H1 (cell line): ENCODE measurements around the gene COASY. TPM values are rescaled to one million over a fixed set of nuclear protein-coding genes. Genes with fewer than 3 reads are reported as not detected.

Source experiments
- CTCF ChIA-PET: fragments of 300-600 bp; sonication (Branson Sonifier 250); formaldehyde crosslinking; loops from one replicate; lab custom pipeline; 2021; ENCODE audit not compliant: partially characterized antibody; lab: Charles Lee
- POLR2A ChIA-PET: fragments of 300-600 bp; sonication (Branson Sonifier 250); formaldehyde crosslinking; loops from one replicate; lab custom pipeline; 2021; ENCODE audit warnings: inconsistent platforms; ENCODE audit not compliant: partially characterized antibody; lab: Charles Lee
- DNase-seq, 2 experiments: peaks; one replicate each; pipeline versions ENCODE4 v3.0.0 to v3.0.0-alpha.2; 2010 to 2022; ENCODE audit warnings: low spot score in 2 of 2, low read depth in 1 of 2, mixed read lengths in 1 of 2
- FAIRE-seq: peaks from 2 replicates; lab custom pipeline; 2011; peaks lifted over from hg19 to GRCh38; lab: Jason Lieb, UNC
- H2AFZ ChIP-seq: 2 replicates; pipeline ENCODE4 v1.8.1; 2012; ENCODE audit warnings: low read length, inconsistent platforms
- H2AK5ac ChIP-seq: 2 replicates; pipeline ENCODE4 v1.6.1; 2013; ENCODE audit warnings: low read depth, low read length
- H2BK120ac ChIP-seq: replicated peaks from 2 replicates; pipeline ENCODE3; 2013; ENCODE audit warnings: low read depth, low read length, inconsistent platforms
- H2BK12ac ChIP-seq: 2 replicates; pipeline ENCODE4 v1.6.1; 2013; ENCODE audit warnings: low read depth, low read length
- H2BK15ac ChIP-seq: 2 replicates; pipeline ENCODE4 v1.6.1; 2013; ENCODE audit warnings: low read length
- H2BK20ac ChIP-seq: 2 replicates; pipeline ENCODE4 v1.6.1; 2013; ENCODE audit warnings: low read length
- H2BK5ac ChIP-seq: 2 replicates; pipeline ENCODE4 v1.6.1; 2013; ENCODE audit warnings: low read depth, low read length
- H3K14ac ChIP-seq: 2 replicates; pipeline ENCODE4 v1.6.1; 2013; ENCODE audit warnings: inconsistent platforms; ENCODE audit not compliant: insufficient read length
- H3K18ac ChIP-seq: 2 replicates; pipeline ENCODE4 v1.6.1; 2013; ENCODE audit warnings: low read length; ENCODE audit errors: extremely low read depth
- H3K23ac ChIP-seq: 2 replicates; pipeline ENCODE4 v1.6.1; 2013; ENCODE audit warnings: inconsistent platforms; ENCODE audit not compliant: insufficient read length
- H3K23me2 ChIP-seq: 2 replicates; pipeline ENCODE4 v1.6.1; 2013; ENCODE audit warnings: low read depth, low read length
- H3K27ac ChIP-seq: 2 replicates; pipeline ENCODE4 v1.6.1; 2011; ENCODE audit warnings: low read depth, low read length, inconsistent platforms
- H3K27me3 ChIP-seq, 4 experiments: replicated peaks in 1 of 4; 1 replicate in 1 of 4; 2 replicates in 3 of 4; pipeline versions ENCODE4 v1.6.1 to v1.8.1; 2011 to 2013; ENCODE audit warnings: low read length in 3 of 4, mild to moderate bottlenecking in 3 of 4, inconsistent platforms in 2 of 4, mixed read lengths in 2 of 4, moderate library complexity in 1 of 4; ENCODE audit not compliant: control insufficient read depth in 3 of 4, insufficient read depth in 3 of 4; ENCODE audit errors: extremely low read depth in 1 of 4
- H3K36me3 ChIP-seq, 4 experiments: 2 replicates each; pipeline versions ENCODE4 v1.6.1 to v1.8.1; 2011 to 2013; ENCODE audit warnings: mild to moderate bottlenecking in 4 of 4, low read length in 3 of 4, moderate library complexity in 2 of 4, control low read depth in 1 of 4, inconsistent platforms in 1 of 4; ENCODE audit not compliant: insufficient read depth in 4 of 4, control insufficient read depth in 2 of 4
- H3K4ac ChIP-seq: replicated peaks from 2 replicates; pipeline ENCODE3; 2013; ENCODE audit warnings: low read length, low read depth, mixed read lengths, inconsistent platforms; ENCODE audit not compliant: insufficient read length
- H3K4me1 ChIP-seq, 4 experiments: replicated peaks in 1 of 4; 1 replicate in 1 of 4; 2 replicates in 3 of 4; pipeline versions ENCODE4 v1.6.1 to v1.8.1; 2011 to 2013; ENCODE audit warnings: low read length in 3 of 4, inconsistent platforms in 2 of 4, mixed read lengths in 1 of 4; ENCODE audit not compliant: insufficient read depth in 4 of 4, control insufficient read depth in 3 of 4
- H3K4me2 ChIP-seq, 2 experiments: 2 replicates each; pipeline versions ENCODE4 v1.6.1 to v1.8.1; 2011 to 2013; ENCODE audit warnings: low read depth in 2 of 2, low read length in 2 of 2, control low read depth in 1 of 2, inconsistent platforms in 1 of 2, mild to moderate bottlenecking in 1 of 2; ENCODE audit not compliant: insufficient read depth in 1 of 2
- H3K4me3 ChIP-seq, 4 experiments: fragments of 200-600, 300-600 bp in 1 of 4; sonication (generic), shearing (Covaris generic), sonication (Bioruptor Twin) in 1 of 4; 2 replicates each; pipeline versions ENCODE4 v1.5.1 to v1.8.1; 2011 to 2016; ENCODE audit warnings: low read length in 4 of 4, low read depth in 3 of 4, control low read depth in 2 of 4, inconsistent platforms in 2 of 4, mild to moderate bottlenecking in 2 of 4, mixed read lengths in 1 of 4, moderate library complexity in 1 of 4; ENCODE audit not compliant: insufficient read depth in 2 of 4; ENCODE audit errors: extremely low read depth in 1 of 4
- H3K56ac ChIP-seq: replicated peaks from 2 replicates; pipeline ENCODE3; 2013; ENCODE audit warnings: low read depth, mild to moderate bottlenecking, mixed read lengths, low read length, inconsistent platforms; ENCODE audit not compliant: insufficient read length
- H3K79me1 ChIP-seq: 2 replicates; pipeline ENCODE4 v1.6.1; 2013; ENCODE audit warnings: low read depth, low read length, control low read depth
- H3K79me2 ChIP-seq, 2 experiments: 2 replicates each; pipeline versions ENCODE4 v1.6.1 to v1.8.1; 2012 to 2013; ENCODE audit warnings: low read length in 2 of 2, mild to moderate bottlenecking in 2 of 2, inconsistent platforms in 1 of 2; ENCODE audit not compliant: insufficient read depth in 2 of 2, control insufficient read depth in 1 of 2
- H3K9ac ChIP-seq, 4 experiments: replicated peaks in 1 of 4; 1 replicate in 1 of 4; 2 replicates in 3 of 4; pipeline versions ENCODE4 v1.6.1 to v1.8.1; 2011 to 2013; ENCODE audit warnings: low read depth in 3 of 4, low read length in 3 of 4, control low read depth in 2 of 4, mild to moderate bottlenecking in 2 of 4, moderate library complexity in 2 of 4, inconsistent platforms in 1 of 4; ENCODE audit errors: extremely low read depth in 1 of 4
- H3K9me3 ChIP-seq, 2 experiments: 2 replicates each; pipeline versions ENCODE4 v1.6.1 to v1.8.1; 2012 to 2013; ENCODE audit warnings: mild to moderate bottlenecking in 2 of 2, moderate library complexity in 2 of 2, control low read depth in 1 of 2, inconsistent platforms in 1 of 2, low read depth in 1 of 2, low read length in 1 of 2, mixed read lengths in 1 of 2; ENCODE audit not compliant: insufficient read depth in 2 of 2
- H4K20me1 ChIP-seq, 2 experiments: replicated peaks in 1 of 2; 2 replicates each; pipeline versions ENCODE3 to v1.8.1; 2011 to 2013; ENCODE audit warnings: inconsistent platforms in 2 of 2, low read length in 2 of 2, mild to moderate bottlenecking in 1 of 2; ENCODE audit not compliant: insufficient read depth in 2 of 2, control insufficient read depth in 1 of 2
- H4K5ac ChIP-seq: 2 replicates; pipeline ENCODE4 v1.6.1; 2013; ENCODE audit warnings: low read length, low read depth, mixed read lengths, inconsistent platforms; ENCODE audit not compliant: insufficient read length
- H4K8ac ChIP-seq: 2 replicates; pipeline ENCODE4 v1.8.0; 2013; ENCODE audit warnings: mild to moderate bottlenecking, moderate library complexity, low read length, inconsistent platforms; ENCODE audit not compliant: insufficient read depth; ENCODE audit errors: extremely low read depth
- H4K91ac ChIP-seq: replicated peaks from 2 replicates; pipeline ENCODE3; 2013; ENCODE audit warnings: low read length, mixed read lengths, inconsistent platforms; ENCODE audit not compliant: insufficient read length
- ATF3 ChIP-seq: IDR thresholded peaks from 2 replicates; pipeline ENCODE4 v1.6.1; 2011; ENCODE audit warnings: low read depth, mild to moderate bottlenecking, low read length; ENCODE audit not compliant: insufficient read depth
- CBX5 ChIP-seq: fragments of 300-800, 300-1000 bp; sonication (generic); IDR thresholded peaks from 2 replicates; pipeline ENCODE4 v1.7.1; 2016; ENCODE audit warnings: antibody characterized with exemption, low read length, low read depth
- HDAC2 ChIP-seq, 2 experiments: fragments of 300-600 bp in 1 of 2; sonication (generic) in 1 of 2; IDR thresholded peaks; 2 replicates each; pipeline ENCODE4 v1.6.1; 2011 to 2012; ENCODE audit warnings: low read depth in 2 of 2, low read length in 2 of 2, mild to moderate bottlenecking in 2 of 2, moderate library complexity in 2 of 2, borderline replicate concordance in 1 of 2, inconsistent platforms in 1 of 2
- NANOG ChIP-seq: IDR thresholded peaks from 2 replicates; pipeline ENCODE4 v1.6.1; 2011; ENCODE audit warnings: low read length, low read depth, mild to moderate bottlenecking, inconsistent platforms; ENCODE audit not compliant: insufficient read depth, poor library complexity, severe bottlenecking
- RBBP5 ChIP-seq: IDR thresholded peaks from 2 replicates; pipeline ENCODE4 v1.7.1; 2012; ENCODE audit warnings: low read depth, mild to moderate bottlenecking, inconsistent platforms, low read length, moderate library complexity, borderline replicate concordance
- SP4 ChIP-seq: IDR thresholded peaks from 2 replicates; pipeline ENCODE4 v1.6.1; 2012; ENCODE audit warnings: low read length, inconsistent platforms
- TBP ChIP-seq: IDR thresholded peaks from 2 replicates; pipeline ENCODE4 v1.6.1; 2011; ENCODE audit warnings: low read depth, low read length, improper control_type of control experiment
- WGBS, 2 experiments: shearing (Covaris generic) in 1 of 2; methylation state at CpG; one replicate each; pipeline versions ENCODE4 v1.1.6 to v1.1.7; 2013 to 2015; ENCODE audit warnings: low lambda C conversion rate in 2 of 2, mixed read lengths in 2 of 2, inconsistent platforms in 1 of 2, low coverage in 1 of 2, missing lambda C conversion rate in 1 of 2; ENCODE audit not compliant: insufficient replicate concordance in 2 of 2, insufficient coverage in 1 of 2, insufficient read length in 1 of 2; ENCODE audit errors: extremely low coverage in 1 of 2, missing lambda C conversion rate in 1 of 2; 5-methylcytosine and 5-hydroxymethylcytosine counted together
- polyA plus RNA-seq, 7 experiments: library from polyadenylated mRNA; depleted of rRNA in 3 of 7; stranded (reverse) in 5 of 7; unstranded in 2 of 7; fragments of >200 nt in 5 of 7; fragments of 200-250 nt in 2 of 7; gene quantifications; 1 replicate in 5 of 7; 2 replicates in 1 of 7; 4 replicates in 1 of 7; pipeline versions ENCODE4 v1.2.1 to v1.2.3, GENCODE V29; 2011 to 2013; ENCODE audit warnings: missing spikeins in 2 of 7, mixed read lengths in 2 of 7
- total RNA-seq: library from RNA; stranded (reverse); fragmentation: NEBNext Ultra II Directional; extraction: Animal tissue kit (Norgen Biotek cat#: 25700); gene quantifications from 2 replicates; pipeline ENCODE4 v1.2.1, GENCODE V29; 2021

The COASY gene
- total and polyA plus RNA-seq, 2 of the 8 experiments (the other 6 are each of a cell fraction or from before 2014, with no cell fraction given) = 64.5 to 100 TPM

GRCh38 chr17:42525221-42525620, 36.7 kb upstream of the COASY start:
- no peak overlapping the region for H2BK15ac ChIP-seq
- no peak overlapping the region for H2AK5ac ChIP-seq
- no peak for TF ChIP-seq SP4
- TF ChIP-seq RBBP5 = no peak
- TF ChIP-seq TBP = no peak
- no peak for TF ChIP-seq HDAC2 (IDR thresholded peaks at IDR 0.05; ENCODE audit: borderline replicate concordance in 1 of 2, low read depth in 2 of 2, low read length in 2 of 2)
- TF ChIP-seq NANOG = no peak
- no peak for TF ChIP-seq CBX5
- TF ChIP-seq ATF3 = no peak
- H3K4ac ChIP-seq = no peak overlapping the region
- H3K23ac ChIP-seq = no peak overlapping the region
- no peaks in the 10 kb centered on the region for H3K23me2 ChIP-seq
- 86% methylated on average over 2 of the region's 2 CpGs; no CpG with 5 or more reads in 1 of the 2 experiments for WGBS, 2 experiments
- H4K5ac ChIP-seq = no peak overlapping the region
- H3K79me1 ChIP-seq = no peaks in the 10 kb centered on the region
- no peak for FAIRE-seq
- no peak overlapping the region for H3K27ac ChIP-seq
- no peak overlapping the region for H3K4me2 ChIP-seq
- no peak overlapping the region for H2BK20ac ChIP-seq
- CTCF ChIA-PET = interaction anchor here (0.8 to 1.0 kb wide), 2 partner anchors 10 to 22 kb away, joined by 3 to 4 read pairs; no protein-coding TSS in a partner anchor
- H2AFZ ChIP-seq = no peak overlapping the region
- no peaks in the 10 kb centered on the region; a peak in 1 of 7 replicates for H3K27me3 ChIP-seq
- peaks cover 0 to 2% of the 10 kb centered on the region in 2 experiments for H4K20me1 ChIP-seq
- H3K36me3 ChIP-seq = peaks cover 3 to 9% (median 5%) of the 10 kb centered on the region in 4 experiments; a peak in 5 of 8 replicates
- H3K9ac ChIP-seq = no peak overlapping the region
- H3K56ac ChIP-seq = no peak overlapping the region
- no peak overlapping the region for H4K8ac ChIP-seq
- POLR2A ChIA-PET = no interaction called here
- H2BK120ac ChIP-seq = no peak overlapping the region
- peaks cover 0 to 5% (median 3%) of the 10 kb centered on the region in 4 experiments; a peak in 5 of 7 replicates for H3K4me1 ChIP-seq
- no peaks in the 10 kb centered on the region for H3K9me3 ChIP-seq
- H3K79me2 ChIP-seq = no peaks in the 10 kb centered on the region
- no peak overlapping the region for H3K4me3 ChIP-seq
- DNase-seq = no peak
- no peak overlapping the region for H2BK5ac ChIP-seq
- H4K91ac ChIP-seq = no peak overlapping the region
- H3K18ac ChIP-seq = no peak overlapping the region
- no peak overlapping the region for H2BK12ac ChIP-seq
- H3K14ac ChIP-seq = no peak overlapping the region
